Hindlimb muscle (tissue), 1 donor: Measurements from ENCODE around the gene PARP14. TPM values are rescaled to one million over a fixed set of nuclear protein-coding genes. Genes with fewer than 3 reads are reported as not detected.

ENCODE experiments used
- DNase-seq: peaks from one replicate; pipeline ENCODE4 v3.0.0-alpha.2; 2013
- polyA plus RNA-seq: library from polyadenylated mRNA; unstranded; fragments of 120-200 nt; gene quantifications from one replicate; pipeline ENCODE4 v1.2.1, GENCODE V29; 2013; ENCODE audit not compliant: insufficient read length

Gene PARP14
- polyA plus RNA-seq, 1 donor: 10.5 TPM

DNA sequence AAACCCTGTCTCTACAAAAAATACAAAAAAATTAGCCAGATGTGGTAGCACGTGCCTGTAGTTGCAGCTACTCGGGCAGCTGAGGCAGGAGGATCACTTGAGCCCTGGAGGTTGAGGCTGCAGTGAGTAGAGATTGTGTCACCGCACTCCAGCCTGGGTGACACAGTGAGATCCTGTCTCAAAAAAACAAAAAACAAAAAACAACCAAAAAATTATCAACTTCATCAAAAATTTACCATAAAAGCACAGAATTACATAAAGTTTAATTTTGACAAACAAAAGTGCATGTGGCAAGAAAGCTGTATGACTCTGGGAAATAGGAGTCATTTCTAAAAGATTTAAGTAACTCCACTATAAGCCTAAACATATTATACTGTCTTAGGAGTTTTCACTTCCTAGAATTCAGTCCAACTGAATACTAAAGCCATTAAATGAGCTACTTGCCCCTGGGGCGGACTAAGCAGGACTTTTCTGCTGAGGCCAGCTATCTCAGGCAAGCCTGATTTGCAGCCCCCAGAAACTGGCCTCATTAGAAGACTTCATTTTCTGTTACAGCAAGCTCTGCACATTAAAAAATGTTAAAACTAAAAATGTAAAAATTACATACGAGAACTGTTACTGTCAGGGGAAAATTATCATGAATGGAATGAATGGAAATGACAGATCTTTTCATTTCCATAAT, 90.0 kb downstream of the PARP14 start:
- no peak for DNase-seq

GRCh38 chr3:122772827-122773226, 92.2 kb downstream of the PARP14 start:
- DNase-seq: no peak

GRCh38 chr3:122773944-122774509, 93.4 kb downstream of the PARP14 start:
- DNase-seq: no peak

DNA sequence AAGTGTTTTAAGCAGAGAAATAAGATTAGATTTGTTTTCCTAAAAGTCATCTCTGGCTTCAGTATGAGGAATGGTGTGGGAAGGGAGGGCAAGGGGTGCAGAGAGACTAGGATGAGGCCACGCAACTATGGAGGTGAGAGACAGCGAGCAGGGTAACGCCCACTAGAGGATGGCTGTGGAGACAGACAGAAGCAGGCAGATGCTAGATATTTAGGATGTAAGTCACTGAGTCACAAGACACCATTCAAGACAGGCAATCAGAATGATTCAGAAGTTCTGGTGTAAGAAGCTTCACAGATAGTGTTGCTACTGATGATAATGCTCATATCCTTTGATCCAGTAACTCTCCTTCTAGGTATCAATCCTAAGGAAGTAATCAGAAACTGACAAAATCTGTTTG, 93.9 kb downstream of the PARP14 start:
- DNase-seq: no peak

DNA sequence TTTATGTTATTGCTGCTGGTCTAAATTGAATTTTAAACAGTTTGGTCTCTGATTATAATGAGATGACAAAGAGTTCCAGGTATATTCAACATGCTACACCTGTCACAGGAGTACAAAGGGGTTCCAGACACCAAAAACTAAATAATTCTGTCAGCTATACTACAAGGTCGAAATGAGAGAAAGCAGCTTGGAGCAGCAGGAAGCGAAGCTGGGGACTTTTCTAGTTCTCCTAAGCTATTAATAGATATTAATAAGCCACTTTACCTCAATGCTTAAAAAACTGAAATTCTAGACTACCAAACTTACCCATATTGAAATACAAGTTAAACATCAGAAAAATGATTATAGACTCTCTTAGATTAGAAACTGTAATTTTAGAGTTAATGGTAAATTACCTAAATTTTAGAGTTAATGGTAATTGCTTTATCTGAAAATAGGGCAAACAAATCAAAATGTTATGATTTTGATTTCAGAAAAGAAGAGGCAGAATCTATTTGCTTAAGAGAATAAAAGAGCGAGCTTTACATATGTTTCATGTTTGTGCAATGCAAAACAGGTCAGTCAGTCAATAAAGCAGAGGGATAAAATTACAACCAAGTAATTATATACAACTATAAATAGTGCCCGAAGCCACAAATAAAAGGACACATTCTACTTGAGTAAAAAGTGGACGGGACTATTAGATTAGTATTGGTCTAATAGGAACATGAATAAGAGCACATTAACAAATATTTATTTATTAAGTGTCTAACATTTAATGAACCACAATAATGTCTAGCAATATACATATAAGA, 96.2 kb downstream of the PARP14 start:
- no peak for DNase-seq

DNA sequence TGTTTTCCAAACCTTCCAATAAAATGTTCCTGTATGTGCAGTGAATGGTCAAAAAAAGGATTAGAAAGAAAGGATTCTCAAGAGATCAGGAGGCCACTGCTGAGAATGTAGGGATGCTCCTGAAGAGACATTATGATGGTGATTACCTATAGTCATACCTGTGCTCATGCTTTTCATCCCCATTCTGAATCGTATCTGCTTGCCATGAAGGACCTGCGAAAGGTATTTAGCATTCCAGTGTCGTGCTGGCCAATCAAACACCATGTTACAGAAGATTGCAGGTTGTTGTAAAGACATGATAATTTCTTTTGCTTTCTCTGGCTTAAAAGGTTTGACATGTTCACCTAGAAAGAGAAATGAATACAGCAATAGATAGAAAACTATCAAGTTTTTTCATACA, 96.9 kb downstream of the PARP14 start:
- no peak for DNase-seq

Other genes starting within 250 kb of the PARP14 start
- gene KPNA1, start 165.9 kb upstream of the PARP14 start, polyA plus RNA-seq: 40.9 TPM
- 13.7 TPM for gene PARP9, start 116.5 kb upstream of the PARP14 start, polyA plus RNA-seq
- 8.6 TPM for gene DTX3L, start 116.5 kb upstream of the PARP14 start, polyA plus RNA-seq
- gene PARP15, start 103.2 kb upstream of the PARP14 start, polyA plus RNA-seq: 2.8 TPM
- gene HSPBAP1, start 113.0 kb downstream of the PARP14 start, polyA plus RNA-seq: 7.5 TPM
- 7.1 TPM for gene SLC49A4, start 114.2 kb downstream of the PARP14 start, polyA plus RNA-seq